PC-3 (cell line): ENCODE data around the gene LRRC10.

Experiments used
- EZH2 ChIP-seq: fragments of 300-600 bp; sonication (generic); IDR thresholded peaks from one replicate; pipeline ENCODE4 v1.6.1; 2017; ENCODE audit warnings: antibody characterized with exemption, mild to moderate bottlenecking, low read length; ENCODE audit not compliant: unreplicated experiment
- TF ChIP-seq, protein P1 (sequence below): fragments of 300-600 bp; sonication (generic); conservative IDR thresholded peaks from 2 replicates; pipeline ENCODE4 v1.5.1; 2017; ENCODE audit warnings: antibody characterized with exemption, low read depth, mild to moderate bottlenecking, low read length

DNA sequence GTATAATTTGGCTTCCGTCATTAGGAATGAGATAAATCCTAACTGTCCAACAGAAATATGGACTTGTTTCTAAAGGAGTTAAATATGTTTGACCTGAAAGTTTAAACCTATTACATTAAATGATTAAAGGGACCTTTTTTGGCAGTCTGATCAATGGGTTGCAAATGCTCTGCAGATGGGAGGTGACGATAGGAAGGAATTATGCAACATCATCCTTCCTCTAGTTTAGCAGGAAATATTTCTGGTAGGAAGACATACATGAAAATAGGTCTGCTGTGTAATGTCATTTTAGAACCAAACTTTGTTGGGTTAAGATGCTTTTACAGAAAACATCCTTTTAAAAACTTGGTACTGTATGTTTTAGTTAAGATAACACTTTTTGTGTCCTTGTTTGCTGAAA is 2.6 kb downstream of the LRRC10 start:
- TF ChIP-seq, protein P1, sequence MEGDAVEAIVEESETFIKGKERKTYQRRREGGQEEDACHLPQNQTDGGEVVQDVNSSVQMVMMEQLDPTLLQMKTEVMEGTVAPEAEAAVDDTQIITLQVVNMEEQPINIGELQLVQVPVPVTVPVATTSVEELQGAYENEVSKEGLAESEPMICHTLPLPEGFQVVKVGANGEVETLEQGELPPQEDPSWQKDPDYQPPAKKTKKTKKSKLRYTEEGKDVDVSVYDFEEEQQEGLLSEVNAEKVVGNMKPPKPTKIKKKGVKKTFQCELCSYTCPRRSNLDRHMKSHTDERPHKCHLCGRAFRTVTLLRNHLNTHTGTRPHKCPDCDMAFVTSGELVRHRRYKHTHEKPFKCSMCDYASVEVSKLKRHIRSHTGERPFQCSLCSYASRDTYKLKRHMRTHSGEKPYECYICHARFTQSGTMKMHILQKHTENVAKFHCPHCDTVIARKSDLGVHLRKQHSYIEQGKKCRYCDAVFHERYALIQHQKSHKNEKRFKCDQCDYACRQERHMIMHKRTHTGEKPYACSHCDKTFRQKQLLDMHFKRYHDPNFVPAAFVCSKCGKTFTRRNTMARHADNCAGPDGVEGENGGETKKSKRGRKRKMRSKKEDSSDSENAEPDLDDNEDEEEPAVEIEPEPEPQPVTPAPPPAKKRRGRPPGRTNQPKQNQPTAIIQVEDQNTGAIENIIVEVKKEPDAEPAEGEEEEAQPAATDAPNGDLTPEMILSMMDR: no peak
- TF ChIP-seq EZH2: no peak
